Frontal cortex (tissue), 4 donors: ENCODE data around the gene PLA2G5. TPM values are rescaled to one million over a fixed set of nuclear protein-coding genes. Genes with fewer than 3 reads are reported as not detected.

Experiments used
- DNase-seq, 2 donors: peaks; one replicate each; pipeline ENCODE4 v3.0.0; 2012; ENCODE audit warnings: low spot score in 2 of 2
- FAIRE-seq: peaks from 2 replicates; lab custom pipeline; 2012; peaks lifted over from hg19 to GRCh38; lab: Jason Lieb, UNC
- total RNA-seq: library from RNA; depleted of rRNA; stranded (reverse); fragments of >200 nt; gene quantifications from one replicate; pipeline ENCODE4 v1.2.3, GENCODE V29; 2014
- donor health status: control.
- donor health status: control.
- donor health status: control.

PLA2G5 gene
- total RNA-seq, 1 donor from 2014 or later, result 0.41 TPM

GRCh38 chr1:20061866-20062265 is 8.1 kb upstream of the PLA2G5 start:
- FAIRE-seq (no peak), DNase-seq (no peak)

GRCh38 chr1:20063861-20064292 is 6.1 kb upstream of the PLA2G5 start:
- FAIRE-seq, result no peak

GRCh38 chr1:20068722-20069121 is 1.3 kb upstream of the PLA2G5 start:
- no peak for FAIRE-seq

More at GRCh38 chr1:20063861-20064292, 6.1 kb upstream of the PLA2G5 start:
- DNase-seq, result no peak

GRCh38 chr1:20070357-20070756 is 363 bp downstream of the PLA2G5 start:
- no peak for DNase-seq
- no peak for FAIRE-seq

More at GRCh38 chr1:20068722-20069121, 1.3 kb upstream of the PLA2G5 start:
- DNase-seq, result no peak

GRCh38 chr1:20071416-20071815 is 1.4 kb downstream of the PLA2G5 start:
- DNase-seq (no peak), FAIRE-seq (no peak)

GRCh38 chr1:20072771-20073170 is 2.8 kb downstream of the PLA2G5 start:
- DNase-seq (no peak), FAIRE-seq (no peak)

- DNase-seq (no peak), FAIRE-seq (no peak)
Observed at GRCh38 chr1:20073256-20073655, 3.3 kb downstream of the PLA2G5 start.

GRCh38 chr1:20074055-20074724 is 4.2 kb downstream of the PLA2G5 start:
- DNase-seq (no peak), FAIRE-seq (no peak)

GRCh38 chr1:20074725-20075171 is 4.8 kb downstream of the PLA2G5 start:
- no peak for FAIRE-seq
- DNase-seq, result no peak

GRCh38 chr1:20075345-20075744 is 5.4 kb downstream of the PLA2G5 start:
- DNase-seq (no peak), FAIRE-seq (no peak)

- no peak for FAIRE-seq
- no peak for DNase-seq
Observed at GRCh38 chr1:20076223-20076622, 6.2 kb downstream of the PLA2G5 start.

- DNase-seq (no peak), FAIRE-seq (no peak)
Observed at GRCh38 chr1:20076710-20077461, 6.9 kb downstream of the PLA2G5 start.

- DNase-seq, result no peak
- FAIRE-seq, result no peak
Observed at GRCh38 chr1:20078171-20078651, 8.2 kb downstream of the PLA2G5 start.

- FAIRE-seq (no peak), DNase-seq (no peak)
Observed at GRCh38 chr1:20078711-20079110, 8.7 kb downstream of the PLA2G5 start.

- no peak for DNase-seq
- no peak for FAIRE-seq
Observed at GRCh38 chr1:20079661-20080305, 9.8 kb downstream of the PLA2G5 start.

GRCh38 chr1:20080441-20081352 is 10.7 kb downstream of the PLA2G5 start:
- no peak for FAIRE-seq
- DNase-seq, result no peak

GRCh38 chr1:20081353-20081810 is 11.4 kb downstream of the PLA2G5 start:
- no peak for DNase-seq
- FAIRE-seq, result no peak

GRCh38 chr1:20082772-20083171 is 12.8 kb downstream of the PLA2G5 start:
- no peak for DNase-seq
- FAIRE-seq, result no peak

- FAIRE-seq (no peak), DNase-seq (no peak)
Observed at GRCh38 chr1:20083178-20083944, 13.4 kb downstream of the PLA2G5 start.
